Heart right ventricle (tissue), 16 donors: ENCODE data around the gene TAB2. TPM values are rescaled to one million over a fixed set of nuclear protein-coding genes. Genes with fewer than 3 reads are reported as not detected.
"Not testable (repeated sequence)": the region's sequence is repeated elsewhere in the genome, so short reads cannot be mapped to it uniquely, and the experiment has no call there.

Experiments used
- ATAC-seq, 8 donors: fragments of 200-7000 bp; cut with Tn5 transposase; one replicate each; pipeline ENCODE4 v1.9.1; 2020; ENCODE audit warnings: mild to moderate bottlenecking in 8 of 8, moderate library complexity in 8 of 8, moderate number of reproducible peaks in 1 of 8
- DNase-seq, 2 donors: peaks; one replicate each; pipeline ENCODE4 v3.0.0-alpha.2; 2020
- H3K27ac ChIP-seq, 10 donors: fragments of 200-600 bp; sonication (generic) in 2 of 10; one replicate each; pipeline versions ENCODE4 v1.5.0 to v1.8.0; 2020 to 2022; ENCODE audit warnings: mild to moderate bottlenecking in 3 of 10
- H3K27me3 ChIP-seq, 7 donors: fragments of 200-600 bp; one replicate each; pipeline ENCODE4 v1.8.0; 2021 to 2022; ENCODE audit warnings: mild to moderate bottlenecking in 2 of 7
- H3K36me3 ChIP-seq, 9 donors: fragments of 200-600 bp; sonication (generic) in 1 of 9; one replicate each; pipeline versions ENCODE4 v1.5.0 to v1.8.0; 2020 to 2022; ENCODE audit warnings: mild to moderate bottlenecking in 2 of 9
- H3K4me1 ChIP-seq, 9 donors: fragments of 200-600 bp; sonication (generic) in 1 of 9; one replicate each; pipeline versions ENCODE4 v1.5.0 to v1.8.0; 2020 to 2022; ENCODE audit warnings: mild to moderate bottlenecking in 4 of 9
- H3K4me3 ChIP-seq, 10 donors: fragments of 200-600 bp; sonication (generic) in 2 of 10; one replicate each; pipeline versions ENCODE4 v1.5.0 to v1.8.0; 2020 to 2022; ENCODE audit warnings: mild to moderate bottlenecking in 7 of 10, moderate library complexity in 2 of 10
- H3K9me3 ChIP-seq, 11 donors: fragments of 200-600 bp in 10 of 11; sonication (generic) in 2 of 11; one replicate each; pipeline versions ENCODE4 v1.5.0 to v1.8.0; 2013 to 2022; ENCODE audit warnings: mild to moderate bottlenecking in 2 of 11, control low read depth in 1 of 11, moderate library complexity in 1 of 11
- WGBS, 2 donors: extraction: QIAGEN DNeasy Blood & Tissue Kit; methylation state at CpG; one replicate each; pipeline ENCODE4 v1.1.7; 2013; ENCODE audit warnings: inconsistent platforms in 1 of 2; 5-methylcytosine and 5-hydroxymethylcytosine counted together
- intact Hi-C, 10 donors: fragments of 100-400 bp; cut with DNase I; formaldehyde crosslinking; loops; one replicate each; pipeline versions ENCODE4 v1.11.1 to v1.14.2; 2022
- polyA plus RNA-seq, 2 donors: library from polyadenylated mRNA; stranded (reverse); fragments of 200-250 nt; gene quantifications; one replicate each; pipeline ENCODE4 v1.2.3, GENCODE V29; 2013
- total RNA-seq, 10 donors: library from RNA; stranded (reverse); fragmentation: NEBNext Ultra II Directional in 3 of 10; extraction: Animal tissue kit (Norgen Biotek cat#: 25700) in 3 of 10; gene quantifications; one replicate each; pipeline versions ENCODE4 v1.2.1 to v1.2.4, GENCODE V29; 2021 to 2023
- TF ChIP-seq, protein P1 (sequence below), 9 donors: fragments of 200-600 bp; sonication (generic) in 2 of 9; IDR thresholded peaks; one replicate each; pipeline versions ENCODE4 v1.5.0 to v1.8.0; 2021 to 2022; ENCODE audit warnings: antibody characterized with exemption in 9 of 9, mild to moderate bottlenecking in 5 of 9, moderate library complexity in 1 of 9
- donor health status: Arrhythmogenic right ventricular cardiomyopathy.
- donor health status: ischemic (EF 13 %, LVEDD 7.1; RV severe dilation, severe dysfunction).
- donor health status: healthy with polysubstance abuse.
- donor health status: DM: no; HTN: yes; CAD: no.
- donor health status: DM: no; HTN: no; CAD: no.
- donor health status: ischemic (EF 25% LVEDD 6.9; RV normal size, moderate dysfunction).
- donor health status: ischemic (EF 25% LVEDD 5.7; RV mildly dilated, moderate dysfunction).
- donor health status: healthy.
- donor health status: DM: yes; HTN: yes; CAD: no.
- donor health status: Ischemic cardiomyopathy.
- donor health status: ischemic (EF 35%, LVEDD 5.7; RV mildly dilated, moderate dysfunction).
- donor health status: nonischemic (EF 11% LVEDD 7.7; RV severe dilation, severe dysfunction).
- donor health status: DM: yes; HTN: yes; CAD: no.
- donor health status: PGD.
- donor health status: ischemic (EF 29% LVEDD 5.4; RV normal size, mild dysfunction).
- donor health status: nonischemic (EF 23%, LVEDD 6.1; RV moderate dilation, normal function).

Gene TAB2
- total and polyA plus RNA-seq, 12 donors: 13.6 to 72.5 (median 54.3) TPM

DNA sequence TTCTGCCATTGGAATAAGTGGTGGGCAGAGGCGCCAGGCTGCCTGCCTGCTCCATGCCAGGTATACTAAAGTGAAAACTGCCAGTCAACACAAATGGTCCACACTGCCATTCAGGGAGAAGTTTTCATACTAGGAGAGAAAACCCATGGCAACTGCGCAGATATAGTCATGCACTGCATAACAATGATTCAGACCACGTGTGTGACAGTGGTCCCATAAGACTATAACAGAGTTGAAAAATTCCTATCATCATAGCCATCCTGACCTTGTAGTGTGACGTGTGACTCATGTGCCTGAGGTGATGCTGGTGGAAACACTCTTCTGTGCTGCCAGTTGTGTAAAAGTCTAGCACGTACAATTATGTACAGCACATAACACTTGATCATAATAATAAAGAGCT, 142.2 kb downstream of the TAB2 start:
- H3K27me3 ChIP-seq: peaks cover 0 to 31% (median 19%) of the 10 kb centered on the region in 7 donors
- peaks cover 0 to 29% (median 0%) of the 10 kb centered on the region in 9 donors for H3K36me3 ChIP-seq
- TF ChIP-seq, protein P1, sequence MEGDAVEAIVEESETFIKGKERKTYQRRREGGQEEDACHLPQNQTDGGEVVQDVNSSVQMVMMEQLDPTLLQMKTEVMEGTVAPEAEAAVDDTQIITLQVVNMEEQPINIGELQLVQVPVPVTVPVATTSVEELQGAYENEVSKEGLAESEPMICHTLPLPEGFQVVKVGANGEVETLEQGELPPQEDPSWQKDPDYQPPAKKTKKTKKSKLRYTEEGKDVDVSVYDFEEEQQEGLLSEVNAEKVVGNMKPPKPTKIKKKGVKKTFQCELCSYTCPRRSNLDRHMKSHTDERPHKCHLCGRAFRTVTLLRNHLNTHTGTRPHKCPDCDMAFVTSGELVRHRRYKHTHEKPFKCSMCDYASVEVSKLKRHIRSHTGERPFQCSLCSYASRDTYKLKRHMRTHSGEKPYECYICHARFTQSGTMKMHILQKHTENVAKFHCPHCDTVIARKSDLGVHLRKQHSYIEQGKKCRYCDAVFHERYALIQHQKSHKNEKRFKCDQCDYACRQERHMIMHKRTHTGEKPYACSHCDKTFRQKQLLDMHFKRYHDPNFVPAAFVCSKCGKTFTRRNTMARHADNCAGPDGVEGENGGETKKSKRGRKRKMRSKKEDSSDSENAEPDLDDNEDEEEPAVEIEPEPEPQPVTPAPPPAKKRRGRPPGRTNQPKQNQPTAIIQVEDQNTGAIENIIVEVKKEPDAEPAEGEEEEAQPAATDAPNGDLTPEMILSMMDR (IDR thresholded peaks at IDR 0.05): no peak
- ATAC-seq (no peak), DNase-seq (no peak)
- WGBS, 2 donors: 70 to 81% methylated on average over 5 of the region's 5 CpGs
- peaks cover 8 to 34% (median 27%) of the 10 kb centered on the region in 9 donors for H3K4me1 ChIP-seq
- H3K9me3 ChIP-seq: no peaks in the 10 kb centered on the region
- intact Hi-C loops: loop anchor here in 1 of 10 donors (5.0 kb wide), 1 partner anchor 38 kb away; no protein-coding TSS in a partner anchor
- H3K4me3 ChIP-seq: no peak overlapping the region
- no peak overlapping the region for H3K27ac ChIP-seq

DNA sequence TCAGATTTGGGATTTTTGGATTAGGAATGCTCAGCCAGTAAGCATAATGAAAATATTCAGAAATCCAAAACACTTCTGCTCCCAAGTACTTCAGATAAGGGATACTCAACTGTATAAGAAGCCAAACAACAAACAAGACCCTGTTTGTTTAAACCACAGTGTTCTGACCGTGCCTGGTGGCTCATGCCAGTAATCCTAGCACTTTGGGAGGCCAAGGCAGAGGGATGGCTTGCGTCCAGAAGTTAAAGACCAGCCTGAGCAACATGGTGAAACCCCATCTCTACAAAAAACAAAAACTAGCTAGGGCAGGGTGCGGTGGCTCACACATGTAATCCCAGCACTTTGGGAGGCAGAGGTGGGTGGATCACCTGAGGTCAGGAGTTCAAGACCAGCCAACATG, 142.7 kb downstream of the TAB2 start:
- Histone ChIP-seq H3K4me1 (peaks cover 4 to 30% (median 22%) of the 10 kb centered on the region in 9 donors), H3K27me3 (peaks cover 0 to 32% (median 19%) of the 10 kb centered on the region in 7 donors), H3K36me3 (peaks cover 0 to 29% (median 0%) of the 10 kb centered on the region in 9 donors)
- ATAC-seq, H3K4me3 ChIP-seq, DNase-seq, H3K9me3 ChIP-seq, H3K27ac ChIP-seq: not testable (repeated sequence)
- intact Hi-C loops: loop anchor here in 1 of 10 donors (5.0 kb wide), 1 partner anchor 37 kb away; no protein-coding TSS in a partner anchor
- 79 to 80% methylated on average over 3 of the region's 3 CpGs for WGBS, 2 donors

Other genes starting within 250 kb of the TAB2 start
- gene SUMO4, start 82.5 kb downstream of the TAB2 start, total RNA-seq: under 1 TPM in 9 of 10 donors, not detected in 1; 0.24 to 0.68 (median 0.37) TPM
- under 1 TPM; 0.06 to 0.37 TPM for gene SUMO4, start 82.5 kb downstream of the TAB2 start, polyA plus RNA-seq
- gene ZC3H12D, start 167.3 kb downstream of the TAB2 start, total RNA-seq: 1 to 10 TPM in 1 of 10 donors, under 1 TPM in 9; 0.14 to 1.2 (median 0.31) TPM
- under 1 TPM; 0.19 to 0.95 TPM for gene ZC3H12D, start 167.3 kb downstream of the TAB2 start, polyA plus RNA-seq
- 10 to 100 TPM; 15.2 to 22.0 (median 18.1) TPM for gene PPIL4, start 228.3 kb downstream of the TAB2 start, total RNA-seq
- 10 to 100 TPM in 1 of 2 donors, 1 to 10 TPM in 1; 9.4 to 15.1 TPM for gene PPIL4, start 228.3 kb downstream of the TAB2 start, polyA plus RNA-seq
- 10 to 100 TPM; 48.6 to 59.3 (median 55.7) TPM for gene GINM1, start 248.7 kb downstream of the TAB2 start, total RNA-seq
- gene GINM1, start 248.7 kb downstream of the TAB2 start, polyA plus RNA-seq: 10 to 100 TPM; 26.8 to 46.1 TPM